NCI-H1105 treated with DMSO at 0.1 percent for 48 hours (cell line): ENCODE data around the gene TOP3A.
"Not testable (repeated sequence)": the region's sequence is repeated elsewhere in the genome, so short reads cannot be mapped to it uniquely, and the experiment has no call there.

Source experiments
- DNase-seq: peaks from one replicate; lab custom pipeline; 2025; lab: John Stamatoyannopoulos, UW

Gene TOP3A

GRCh38 chr17:18323507-18324139 is 8.8 kb upstream of the TOP3A start:
- DNase-seq: no peak

DNA sequence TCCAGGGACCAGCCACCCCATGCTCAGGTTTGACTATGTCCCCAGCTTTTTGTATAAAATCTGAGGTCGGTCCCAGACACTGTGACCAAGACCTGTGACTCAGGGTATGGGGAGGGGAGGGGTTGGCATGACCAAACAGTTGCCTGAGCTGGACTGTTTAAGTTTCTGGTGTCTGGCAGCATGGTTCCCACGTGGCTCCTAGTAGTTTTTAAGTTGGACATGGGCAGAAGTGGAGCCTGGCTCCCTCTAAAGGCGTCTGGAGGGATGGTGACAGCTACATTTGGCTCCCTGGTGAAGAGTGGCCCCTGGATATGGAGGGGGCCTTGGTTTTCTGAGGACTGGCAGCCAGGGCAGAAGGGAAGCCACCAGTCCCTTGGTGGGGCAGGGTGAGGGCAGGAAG is 8.2 kb upstream of the TOP3A start:
- DNase-seq: no peak

DNA sequence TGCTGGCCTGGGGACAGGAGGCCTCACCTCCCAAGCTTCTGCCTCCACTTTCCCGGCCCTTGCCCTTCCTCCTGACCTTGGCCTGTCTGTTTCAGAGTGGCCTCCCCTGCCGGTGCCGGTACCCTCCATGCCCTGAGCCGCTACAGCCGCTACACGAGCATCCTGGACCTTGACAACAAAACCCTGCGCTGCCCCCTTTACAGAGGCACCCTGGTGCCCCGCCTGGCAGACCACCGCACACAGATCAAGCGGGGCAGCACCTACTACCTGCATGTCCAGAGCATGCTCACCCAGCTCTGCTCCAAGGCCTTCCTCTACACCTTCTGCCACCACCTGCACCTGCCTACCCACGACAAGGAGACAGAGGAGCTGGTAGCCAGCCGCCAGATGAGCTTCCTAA is 7.7 kb upstream of the TOP3A start:
- no peak for DNase-seq

DNA sequence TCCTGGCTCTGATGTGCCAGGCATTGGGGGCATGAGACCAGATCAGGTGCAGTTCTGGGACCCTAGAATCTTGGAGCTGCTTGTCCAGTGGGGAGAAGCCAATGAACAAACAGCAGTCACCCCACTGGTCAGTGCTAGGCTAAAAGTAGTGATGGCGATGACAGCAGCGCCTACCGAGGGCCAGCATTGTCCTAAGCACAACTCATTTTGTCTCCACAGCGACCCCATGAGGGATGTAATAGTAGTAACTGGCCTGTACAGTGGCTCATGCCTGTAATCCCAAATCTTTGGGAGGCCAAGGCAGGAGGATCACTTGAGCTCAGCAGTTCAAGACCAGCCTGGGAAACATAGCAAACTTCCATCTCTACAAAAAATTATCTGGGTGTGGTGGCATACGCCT is 6.5 kb upstream of the TOP3A start:
- DNase-seq: no peak

GRCh38 chr17:18320301-18320700 is 5.5 kb upstream of the TOP3A start:
- DNase-seq: no peak

DNA sequence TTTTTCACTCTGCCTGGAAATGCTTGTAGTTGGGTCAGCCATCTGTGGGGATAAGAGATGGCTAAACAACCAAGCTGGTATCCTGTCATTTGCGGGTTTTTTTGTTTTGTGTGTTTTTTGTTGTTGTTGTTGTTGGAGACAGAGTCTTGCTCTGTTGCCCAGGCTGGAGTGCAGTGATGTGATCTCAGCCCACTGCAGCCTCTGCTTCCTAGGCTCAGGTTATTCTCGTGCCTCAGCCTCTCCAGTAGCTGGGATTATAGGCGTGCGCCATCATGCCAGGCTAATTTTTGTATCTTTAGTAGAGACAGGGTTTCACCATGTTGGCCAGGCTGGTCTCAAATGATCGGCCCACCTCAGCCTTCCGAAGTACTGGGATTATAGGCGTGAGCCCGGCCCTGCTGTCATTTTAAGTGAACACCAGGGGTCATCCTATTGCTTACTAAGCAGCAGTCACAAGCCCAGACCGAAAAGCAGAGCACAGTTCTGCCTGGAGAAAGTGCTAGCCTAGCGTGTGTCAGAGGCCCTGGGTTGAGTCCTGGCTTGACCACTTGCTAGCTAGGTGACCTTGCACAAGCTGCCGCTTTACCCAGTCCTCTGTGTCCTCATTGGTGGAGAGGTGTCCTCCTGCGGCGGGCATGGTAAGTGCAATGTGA is 4.9 kb upstream of the TOP3A start:
- peak; percentile 15 for DNase-seq

GRCh38 chr17:18318771-18319450 is 4.1 kb upstream of the TOP3A start:
- DNase-seq: no peak

GRCh38 chr17:18318117-18318516 is 3.3 kb upstream of the TOP3A start:
- DNase-seq: no peak

DNA sequence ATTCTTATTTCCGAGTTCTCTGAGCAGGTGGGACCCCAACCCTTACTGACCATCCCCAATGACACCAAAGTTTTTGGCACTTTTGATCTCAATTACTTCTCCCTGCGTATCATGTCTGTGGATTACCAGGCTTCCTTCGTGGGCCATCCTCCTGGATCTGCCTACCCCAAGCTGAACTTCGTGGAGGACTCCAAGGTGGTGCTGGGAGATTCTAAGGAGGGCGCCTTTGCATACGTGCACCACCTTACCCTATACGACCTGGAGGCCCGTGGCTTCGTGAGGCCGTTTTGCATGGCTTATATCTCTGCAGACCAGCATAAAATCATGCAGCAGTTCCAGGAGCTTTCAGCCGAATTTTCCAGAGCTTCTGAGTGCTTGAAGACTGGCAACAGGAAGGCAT is 1.2 kb upstream of the TOP3A start:
- no peak for DNase-seq

DNA sequence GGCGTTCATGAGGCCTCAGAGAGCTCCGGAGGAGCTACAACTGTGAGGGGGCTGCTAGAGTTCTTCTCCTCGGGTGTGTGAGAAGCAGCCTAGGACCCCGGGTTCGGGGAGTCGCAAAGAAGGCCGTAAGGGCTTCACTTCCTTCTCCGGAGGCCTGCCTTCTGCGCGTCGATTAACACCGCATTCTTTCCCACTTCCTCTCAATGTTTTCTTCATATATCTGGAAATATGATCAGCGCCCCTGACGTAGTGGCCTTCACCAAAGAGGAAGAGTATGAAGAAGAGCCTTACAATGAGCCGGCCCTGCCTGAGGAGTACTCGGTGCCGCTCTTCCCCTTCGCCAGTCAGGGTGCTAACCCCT is 748 bp upstream of the TOP3A start:
- no peak for DNase-seq

GRCh38 chr17:18314059-18314730 is 599 bp downstream of the TOP3A start:
- DNase-seq: no peak

- DNase-seq: no peak
Measured at GRCh38 chr17:18309202-18309601, 5.6 kb downstream of the TOP3A start.

DNA sequence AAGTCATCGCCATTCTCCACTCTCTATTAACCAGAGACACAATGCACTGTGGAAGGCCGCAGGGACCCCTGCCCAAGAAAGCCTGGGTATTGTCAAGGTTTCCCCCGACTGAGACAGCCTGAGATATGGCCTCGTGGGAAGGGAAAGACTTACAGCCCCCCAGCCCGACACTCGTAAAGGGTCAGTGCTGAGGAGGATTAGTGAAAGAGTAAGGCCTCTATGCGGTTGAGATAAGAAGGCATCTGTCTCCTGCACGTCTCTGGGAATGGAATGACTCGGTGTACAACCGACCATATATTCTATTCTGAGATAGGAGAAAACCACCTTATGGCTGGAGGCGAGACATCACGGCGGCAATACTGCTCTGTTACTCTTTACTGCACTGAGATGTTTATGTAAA is 11.6 kb downstream of the TOP3A start:
- DNase-seq: not testable (repeated sequence)

DNA sequence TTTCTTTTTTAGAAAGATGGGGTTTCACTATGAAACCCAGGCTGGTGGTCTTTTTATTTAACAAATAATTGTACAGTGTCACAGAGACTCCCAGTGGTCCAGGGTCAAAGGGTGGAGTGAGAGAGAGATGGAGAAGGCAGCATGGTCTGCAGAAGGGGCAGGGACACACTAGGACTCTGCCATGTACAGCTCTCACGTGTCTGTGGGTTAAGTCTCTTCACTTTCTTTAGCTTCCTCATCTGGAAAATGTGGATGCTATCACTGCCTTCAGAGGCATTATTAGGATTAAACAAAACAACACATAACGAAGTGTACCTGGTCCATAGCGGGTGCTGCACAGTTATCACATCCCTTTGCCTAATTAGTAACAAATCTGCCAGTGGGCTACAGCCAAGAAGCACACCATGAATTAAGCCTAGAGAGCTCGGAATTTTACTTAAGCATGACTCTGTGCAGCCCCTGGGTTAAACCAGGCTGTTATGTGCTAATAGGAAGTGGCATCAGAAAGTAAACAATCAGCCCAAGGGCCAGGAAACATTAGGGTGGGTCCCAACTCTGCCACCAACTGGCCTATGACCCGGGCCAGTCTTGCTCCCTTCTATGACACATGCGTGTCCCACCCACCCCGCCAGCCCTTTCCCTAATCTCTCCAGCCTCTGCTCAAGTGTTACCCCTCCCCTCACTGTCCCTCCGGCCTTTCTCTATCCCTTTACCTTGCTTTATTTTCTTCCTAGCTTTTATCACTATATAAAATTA is 13.9 kb downstream of the TOP3A start:
- DNase-seq: no peak

- DNase-seq: not testable (repeated sequence)
Measured at GRCh38 chr17:18298061-18298460, 16.7 kb downstream of the TOP3A start.

DNA sequence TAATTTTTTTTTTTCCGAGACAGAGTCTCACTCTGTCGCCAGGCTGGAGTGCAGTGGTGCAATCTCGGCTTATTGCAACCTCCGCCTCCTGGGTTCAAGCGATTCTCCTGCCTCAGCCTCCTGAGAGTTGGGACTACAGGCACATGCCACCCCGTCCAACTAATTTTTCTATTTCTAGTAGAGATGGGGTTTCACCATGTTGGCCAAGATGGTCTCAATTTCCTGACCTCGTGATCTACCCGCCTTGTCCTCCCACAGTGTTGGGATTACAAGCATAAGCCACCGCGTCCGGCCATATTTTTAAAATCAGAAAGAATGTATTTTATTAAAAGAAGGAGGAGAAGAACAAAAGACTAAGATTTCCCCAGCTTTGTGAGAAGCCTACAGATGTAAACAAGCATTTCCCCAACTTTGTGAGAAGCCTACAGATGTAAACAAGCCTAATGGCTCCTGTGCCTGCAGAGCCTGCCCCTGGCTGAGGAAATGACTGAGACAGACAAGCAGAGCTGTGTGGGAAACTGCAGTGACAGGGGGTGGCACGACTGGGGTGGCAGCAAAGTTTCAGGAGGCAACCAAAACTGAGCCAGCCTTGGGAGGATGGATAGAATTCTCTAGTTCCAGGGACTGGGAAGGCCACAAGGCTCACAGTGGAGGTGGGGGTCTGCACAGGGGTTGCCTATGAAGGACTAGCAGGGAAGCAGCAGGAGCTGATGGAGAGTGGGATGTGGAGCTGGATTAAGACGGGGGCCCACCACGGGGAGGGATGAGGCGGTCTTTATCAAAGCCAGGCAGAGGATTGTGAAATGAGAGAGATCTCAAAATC is 22.9 kb downstream of the TOP3A start:
- no peak for DNase-seq

DNA sequence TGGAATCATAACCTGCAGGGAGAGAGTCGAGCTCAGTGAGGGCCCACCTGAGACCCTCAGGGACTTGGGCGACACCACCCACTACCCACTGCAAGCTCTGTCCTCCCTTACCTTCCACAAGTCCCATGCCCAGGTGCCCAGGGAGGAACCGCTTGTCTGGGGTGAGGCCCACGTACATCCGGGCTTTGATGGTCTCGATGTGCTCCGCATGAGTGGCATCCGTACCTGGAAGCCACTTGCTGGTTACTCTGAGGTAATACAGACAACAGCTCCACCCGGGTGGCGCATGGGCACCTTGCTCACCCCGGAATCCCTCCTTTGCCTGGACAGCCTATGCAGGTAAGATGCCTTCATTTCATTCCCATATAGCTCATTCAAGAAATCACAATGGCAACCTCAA is 29.5 kb downstream of the TOP3A start:
- DNase-seq: no peak

GRCh38 chr17:18281788-18282187 is 33.0 kb downstream of the TOP3A start:
- no peak for DNase-seq

DNA sequence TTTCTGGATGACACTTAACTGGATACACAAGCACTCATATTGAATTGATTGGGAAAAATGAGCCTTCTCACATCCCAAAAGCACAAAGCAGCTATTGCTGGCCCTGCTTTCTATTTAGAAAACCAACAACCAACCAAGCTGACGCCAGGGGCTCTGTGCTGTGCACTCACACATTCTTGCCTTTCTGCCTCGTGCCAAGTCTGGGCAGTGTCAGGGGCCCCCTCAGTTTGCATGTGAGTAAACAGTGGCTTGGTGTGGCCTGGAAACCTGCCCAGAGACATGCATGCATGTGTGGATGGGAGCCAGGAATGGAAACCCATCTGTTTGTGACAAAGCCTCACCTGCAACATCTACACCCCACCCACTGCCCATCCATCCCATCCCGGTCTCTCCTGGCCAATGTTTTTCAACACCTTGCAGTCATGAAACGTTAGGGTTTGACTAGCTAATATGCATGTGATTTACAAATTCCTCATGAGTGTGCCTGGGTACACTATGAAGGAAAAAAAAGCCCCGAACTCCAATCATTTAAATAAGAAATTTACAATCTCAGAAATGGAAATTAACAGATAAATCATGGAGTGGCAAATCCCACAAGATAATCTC is 33.9 kb downstream of the TOP3A start:
- DNase-seq: peak; percentile 96

- no peak for DNase-seq
Measured at GRCh38 chr17:18280249-18280648, 34.5 kb downstream of the TOP3A start.

DNA sequence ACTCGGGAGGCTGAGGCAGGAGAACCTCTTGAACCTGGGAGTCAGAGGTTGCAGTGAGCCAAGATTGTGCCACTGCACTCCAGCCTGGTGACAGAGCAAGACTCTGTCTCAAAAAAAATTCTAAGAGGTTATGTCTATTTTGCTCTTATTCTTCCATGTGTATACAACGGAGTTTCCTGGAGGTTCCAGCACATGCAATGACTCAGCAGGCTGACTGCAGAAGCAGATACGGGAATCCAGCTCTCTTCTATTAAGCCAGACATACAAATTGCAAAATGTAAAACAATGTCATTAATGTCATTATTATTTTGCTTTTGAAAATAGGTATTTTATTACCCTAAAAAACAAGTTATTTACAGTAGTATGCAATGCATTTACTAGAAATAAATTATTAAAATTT is 35.9 kb downstream of the TOP3A start:
- no peak for DNase-seq
